B cell (primary cell): Measurements from ENCODE around the gene PIP4K2A. TPM values are rescaled to one million over a fixed set of nuclear protein-coding genes. Genes with fewer than 3 reads are reported as not detected.

Experiments used
- ATAC-seq: fragments of 200-7000 bp; cut with Tn5 transposase; one replicate; pipeline ENCODE4 v1.10.0; 2021; ENCODE audit warnings: low read depth, mild to moderate bottlenecking, moderate number of reproducible peaks, moderate library complexity
- CTCF ChIA-PET: fragments of 350-600 bp; sonication (Branson Sonifier 250); formaldehyde crosslinking; loops from one replicate; lab custom pipeline; 2021; ENCODE audit warnings: antibody characterized with exemption, inconsistent platforms; lab: Charles Lee
- POLR2A ChIA-PET: fragments of 350-600 bp; sonication (Branson Sonifier 250); formaldehyde crosslinking; loops from one replicate; lab custom pipeline; 2021; ENCODE audit warnings: antibody characterized with exemption; lab: Charles Lee
- DNase-seq: peaks from one replicate; pipeline ENCODE4 v3.0.0; 2013
- H2AFZ ChIP-seq: 2 replicates; pipeline ENCODE4 v1.6.1; 2012; ENCODE audit warnings: mild to moderate bottlenecking, low read depth, low read length; ENCODE audit not compliant: insufficient read depth, poor library complexity, severe bottlenecking
- H3K27ac ChIP-seq, 2 donors: 1 replicate in 1 of 2; 2 replicates in 1 of 2; pipeline ENCODE4 v1.5.1; 2012 to 2013; ENCODE audit warnings: low read length in 2 of 2, mild to moderate bottlenecking in 2 of 2, moderate library complexity in 1 of 2
- H3K27me3 ChIP-seq, 4 experiments: fragments of 200-600 bp in 1 of 4; sonication (generic) in 1 of 4; replicated peaks in 1 of 4; 1 replicate in 2 of 4; 2 replicates in 2 of 4; pipeline versions ENCODE4 v1.6.1 to v1.7.0; 2013 to 2016; ENCODE audit warnings: low read length in 3 of 4, mild to moderate bottlenecking in 2 of 4, mixed read lengths in 1 of 4, moderate library complexity in 1 of 4; ENCODE audit not compliant: insufficient read depth in 4 of 4, control insufficient read depth in 3 of 4; ENCODE audit errors: control extremely low read depth in 1 of 4
- H3K36me3 ChIP-seq, 2 experiments: replicated peaks in 1 of 2; 1 replicate in 1 of 2; 2 replicates in 1 of 2; pipeline versions ENCODE4 v1.6.1 to v1.7.1; 2013; ENCODE audit warnings: low read length in 1 of 2; ENCODE audit not compliant: insufficient read depth in 2 of 2, control insufficient read depth in 1 of 2; ENCODE audit errors: control extremely low read depth in 1 of 2, extremely low read depth in 1 of 2
- H3K4me1 ChIP-seq, 2 donors: fragments of 200-600 bp in 1 of 2; sonication (generic) in 1 of 2; 1 replicate in 1 of 2; 2 replicates in 1 of 2; pipeline versions ENCODE4 v1.5.1 to v1.6.1; 2013 to 2017; ENCODE audit warnings: low read length in 2 of 2; ENCODE audit not compliant: control insufficient read depth in 2 of 2, insufficient read depth in 2 of 2
- H3K4me2 ChIP-seq: replicated peaks from 2 replicates; pipeline ENCODE3; 2012; ENCODE audit warnings: mild to moderate bottlenecking, low read depth, low read length; ENCODE audit not compliant: poor library complexity, severe bottlenecking
- H3K4me3 ChIP-seq, 5 experiments: fragments of 200-600 bp in 1 of 5; sonication (generic) in 1 of 5; 1 replicate in 3 of 5; 2 replicates in 2 of 5; pipeline versions ENCODE4 v1.5.1 to v1.7.0; 2011 to 2016; ENCODE audit warnings: low read length in 4 of 5, mild to moderate bottlenecking in 4 of 5, low read depth in 2 of 5, control low read depth in 1 of 5, moderate library complexity in 1 of 5; ENCODE audit not compliant: insufficient read depth in 1 of 5; ENCODE audit errors: control extremely low read depth in 1 of 5, extremely low read depth in 1 of 5
- H3K79me2 ChIP-seq: fragments of 200-600 bp; sonication (generic); one replicate; pipeline ENCODE4 v1.6.0; 2016; ENCODE audit warnings: low read length; ENCODE audit not compliant: control insufficient read depth, insufficient read depth
- H3K9ac ChIP-seq: fragments of 200-600 bp; sonication (generic); 2 replicates; pipeline ENCODE4 v1.6.1; 2017; ENCODE audit warnings: mild to moderate bottlenecking, low read length, moderate library complexity
- H3K9me3 ChIP-seq, 3 donors: one replicate each; pipeline versions ENCODE4 v1.6.1 to v1.7.1; 2013; ENCODE audit warnings: low read length in 2 of 3; ENCODE audit not compliant: control insufficient read depth in 2 of 3, insufficient read depth in 1 of 3; ENCODE audit errors: control extremely low read depth in 1 of 3
- H4K20me1 ChIP-seq: 2 replicates; pipeline ENCODE4 v1.6.0; 2012; ENCODE audit warnings: mild to moderate bottlenecking, low read length; ENCODE audit not compliant: insufficient read depth, control insufficient read depth, poor library complexity, severe bottlenecking
- H3K27ac Mint-ChIP-seq: one replicate; pipeline ENCODE4 v1.8.0; 2021; ENCODE audit warnings: mixed read lengths
- H3K27me3 Mint-ChIP-seq: one replicate; pipeline ENCODE4 v1.8.0; 2021; ENCODE audit warnings: mixed read lengths
- H3K4me1 Mint-ChIP-seq: one replicate; pipeline ENCODE4 v1.8.0; 2021; ENCODE audit warnings: mixed read lengths
- H3K4me3 Mint-ChIP-seq: one replicate; pipeline ENCODE4 v1.8.0; 2021; ENCODE audit warnings: mixed read lengths
- H3K9me3 Mint-ChIP-seq: one replicate; pipeline ENCODE4 v1.8.0; 2022; ENCODE audit warnings: mixed read lengths; ENCODE audit not compliant: insufficient read depth
- CTCF ChIP-seq: fragments of 200-600 bp; IDR thresholded peaks from one replicate; pipeline ENCODE4 v1.8.0; 2022; ENCODE audit warnings: antibody characterized with exemption, mild to moderate bottlenecking
- EZH2 ChIP-seq: IDR thresholded peaks from 2 replicates; pipeline ENCODE4 v1.6.1; 2012; ENCODE audit warnings: borderline replicate concordance, low read depth, mild to moderate bottlenecking, moderate library complexity, low read length; ENCODE audit not compliant: insufficient read depth, poor library complexity, severe bottlenecking
- WGBS: methylation state at CpG from one replicate; pipeline ENCODE4 v1.1.5; 2013; ENCODE audit warnings: missing lambda C conversion rate; ENCODE audit not compliant: insufficient coverage; 5-methylcytosine and 5-hydroxymethylcytosine counted together
- intact Hi-C: fragments of 100-400 bp; cut with micrococcal nuclease; formaldehyde crosslinking; loops from one replicate; pipeline ENCODE4 v1.10.0; 2022
- polyA plus RNA-seq: library from polyadenylated mRNA; depleted of rRNA; stranded (reverse); fragments of >200 nt; gene quantifications from 2 replicates; pipeline ENCODE4 v1.2.3, GENCODE V29; 2012
- total RNA-seq, 2 donors: library from RNA; stranded (reverse); fragments of 120-200 nt in 1 of 2; gene quantifications; 1 replicate in 1 of 2; 2 replicates in 1 of 2; pipeline versions ENCODE4 v1.2.3 to v1.2.4, GENCODE V29; 2013 to 2022

The PIP4K2A gene
- total and polyA plus RNA-seq, 2 donors (not counting 1 experiment from before 2014, with no cell fraction given), result 21.8 to 103 TPM

GRCh38 chr10:22621726-22622125 is 92.7 kb downstream of the PIP4K2A start:
- H3K79me2 ChIP-seq, result peaks cover 99% of the 10 kb centered on the region
- H4K20me1 ChIP-seq, result no peaks in the 10 kb centered on the region
- peak overlapping the region in 1 of 2 donors; percentile 4 for H3K27ac ChIP-seq

GRCh38 chr10:22620929-22621328 is 93.4 kb downstream of the PIP4K2A start:
- H3K9me3 ChIP-seq, result peaks cover 0 to 2% (median 0%) of the 10 kb centered on the region in 3 donors
- ATAC-seq (no peak), DNase-seq (no peak)
- H3K4me3 Mint-ChIP-seq, result no peak overlapping the region
- peaks cover 91% of the 10 kb centered on the region for H3K4me1 Mint-ChIP-seq
- H4K20me1 ChIP-seq, result no peaks in the 10 kb centered on the region
- H3K36me3 ChIP-seq, result peaks cover 0 to 3% of the 10 kb centered on the region in 2 experiments
- H3K27me3 ChIP-seq, result no peaks in the 10 kb centered on the region
- WGBS, result 85% methylated on average over 3 of the region's 3 CpGs
- H3K4me2 ChIP-seq, result no peak overlapping the region
- POLR2A ChIA-PET, result interaction anchor here (1.3 kb wide), 1 partner anchor 10 kb away, joined by 4 read pairs; no protein-coding TSS in a partner anchor
- no peak overlapping the region for H3K4me3 ChIP-seq
- peaks cover 99% of the 10 kb centered on the region for H3K79me2 ChIP-seq
- CTCF ChIA-PET, result interaction anchor here (1.1 to 2.4 kb wide), 2 partner anchors 9 to 10 kb away, joined by 5 to 8 read pairs; no protein-coding TSS in a partner anchor
- no peak overlapping the region for H3K9ac ChIP-seq
- no peak for TF ChIP-seq CTCF
- TF ChIP-seq EZH2, result no peak
- no peaks in the 10 kb centered on the region for H3K27me3 Mint-ChIP-seq
- H3K27ac Mint-ChIP-seq, result peak overlapping the region; percentile 80
- intact Hi-C loops, result no loop called here
- H3K4me1 ChIP-seq, result peaks cover 52 to 54% of the 10 kb centered on the region in 2 donors
- H3K27ac ChIP-seq, result peak overlapping the region in 1 of 2 donors; percentile 30
- H3K9me3 Mint-ChIP-seq, result no peaks in the 10 kb centered on the region
- no peak overlapping the region for H2AFZ ChIP-seq

More at GRCh38 chr10:22621726-22622125, 92.7 kb downstream of the PIP4K2A start:
- intact Hi-C loops, result no loop called here
- CTCF ChIA-PET, result interaction anchor here (1.1 to 2.4 kb wide), 2 partner anchors 8 to 11 kb away, joined by 5 to 8 read pairs; no protein-coding TSS in a partner anchor
- Mint-ChIP-seq H3K9me3 (no peaks in the 10 kb centered on the region), H3K27ac (peak overlapping the region; percentile 80), H3K27me3 (no peaks in the 10 kb centered on the region), H3K4me1 (peaks cover 89% of the 10 kb centered on the region), H3K4me3 (no peak overlapping the region)
- WGBS, result 94% methylated on average over 2 of the region's 3 CpGs
- Histone ChIP-seq H3K36me3 (peaks cover 0 to 3% of the 10 kb centered on the region in 2 experiments), H3K4me1 (peaks cover 49 to 52% of the 10 kb centered on the region in 2 donors), H3K9me3 (no peaks in the 10 kb centered on the region), H3K4me2 (no peak overlapping the region), H3K4me3 (no peak overlapping the region), H3K9ac (no peak overlapping the region), H2AFZ (no peak overlapping the region), H3K27me3 (no peaks in the 10 kb centered on the region)
- POLR2A ChIA-PET, result interaction anchor here (1.3 kb wide), 1 partner anchor 9 kb away, joined by 4 read pairs; no protein-coding TSS in a partner anchor
- DNase-seq, result no peak
- no peak for ATAC-seq
- TF ChIP-seq CTCF, result no peak
